Measurements from ENCODE around the gene SDR39U1.

DNA sequence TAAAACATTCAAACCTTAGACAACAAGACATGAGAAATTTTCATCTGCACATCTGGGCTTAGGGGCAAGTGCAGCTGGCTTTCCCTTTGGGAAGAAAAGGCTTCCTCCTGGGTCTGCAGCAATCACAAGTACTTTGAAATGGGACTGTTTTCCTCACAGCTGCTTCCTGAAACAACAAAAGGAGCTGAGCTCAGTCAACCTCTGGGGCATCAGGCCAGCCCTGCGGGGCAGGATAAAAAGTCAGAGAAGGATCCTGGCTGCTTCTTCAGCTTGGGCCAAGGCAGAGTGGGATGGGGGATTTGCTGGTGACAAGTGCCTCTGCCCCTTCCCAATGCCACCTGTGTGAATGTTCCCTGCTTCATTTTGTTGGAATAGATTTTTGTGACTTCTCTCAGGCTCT, 16.2 kb upstream of the SDR39U1 start:
- TF ChIP-seq, protein P1, sequence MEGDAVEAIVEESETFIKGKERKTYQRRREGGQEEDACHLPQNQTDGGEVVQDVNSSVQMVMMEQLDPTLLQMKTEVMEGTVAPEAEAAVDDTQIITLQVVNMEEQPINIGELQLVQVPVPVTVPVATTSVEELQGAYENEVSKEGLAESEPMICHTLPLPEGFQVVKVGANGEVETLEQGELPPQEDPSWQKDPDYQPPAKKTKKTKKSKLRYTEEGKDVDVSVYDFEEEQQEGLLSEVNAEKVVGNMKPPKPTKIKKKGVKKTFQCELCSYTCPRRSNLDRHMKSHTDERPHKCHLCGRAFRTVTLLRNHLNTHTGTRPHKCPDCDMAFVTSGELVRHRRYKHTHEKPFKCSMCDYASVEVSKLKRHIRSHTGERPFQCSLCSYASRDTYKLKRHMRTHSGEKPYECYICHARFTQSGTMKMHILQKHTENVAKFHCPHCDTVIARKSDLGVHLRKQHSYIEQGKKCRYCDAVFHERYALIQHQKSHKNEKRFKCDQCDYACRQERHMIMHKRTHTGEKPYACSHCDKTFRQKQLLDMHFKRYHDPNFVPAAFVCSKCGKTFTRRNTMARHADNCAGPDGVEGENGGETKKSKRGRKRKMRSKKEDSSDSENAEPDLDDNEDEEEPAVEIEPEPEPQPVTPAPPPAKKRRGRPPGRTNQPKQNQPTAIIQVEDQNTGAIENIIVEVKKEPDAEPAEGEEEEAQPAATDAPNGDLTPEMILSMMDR (IDR thresholded peaks at IDR 0.05): no peak
- TF ChIP-seq POLR2A (IDR thresholded peaks at IDR 0.05): no peak

All from esophagus squamous epithelium (tissue), 4 donors.